Endodermal cell (in vitro differentiated cells): ENCODE results near the gene MDFIC. TPM values are rescaled to one million over a fixed set of nuclear protein-coding genes. Genes with fewer than 3 reads are reported as not detected.

ENCODE experiments used
- DNase-seq: peaks from one replicate; pipeline ENCODE4 v3.0.0-alpha.2; 2017
- H3K27ac ChIP-seq: 2 replicates; pipeline ENCODE4 v1.5.1; 2013; ENCODE audit warnings: mild to moderate bottlenecking, low read depth, low read length, moderate library complexity
- H3K27me3 ChIP-seq: 2 replicates; pipeline ENCODE4 v1.6.1; 2013; ENCODE audit warnings: mild to moderate bottlenecking, low read length, moderate library complexity; ENCODE audit not compliant: insufficient read depth, control insufficient read depth, poor library complexity, severe bottlenecking
- H3K36me3 ChIP-seq: 2 replicates; pipeline ENCODE4 v1.7.0; 2013; ENCODE audit warnings: mild to moderate bottlenecking, low read length, moderate library complexity; ENCODE audit not compliant: control insufficient read depth, insufficient read depth
- H3K4me1 ChIP-seq: one replicate; pipeline ENCODE4 v1.7.0; 2013; ENCODE audit warnings: low read length; ENCODE audit not compliant: control insufficient read depth, insufficient read depth
- H3K4me3 ChIP-seq: 2 replicates; pipeline ENCODE4 v1.5.1; 2013; ENCODE audit warnings: mild to moderate bottlenecking, low read length, moderate library complexity
- H3K9ac ChIP-seq: 2 replicates; pipeline ENCODE4 v1.6.1; 2013; ENCODE audit warnings: mild to moderate bottlenecking, low read length, moderate library complexity; ENCODE audit not compliant: poor library complexity, severe bottlenecking; ENCODE audit errors: extremely low read depth
- H3K9me3 ChIP-seq: 2 replicates; pipeline ENCODE4 v1.6.1; 2013; ENCODE audit warnings: mild to moderate bottlenecking, low read length, moderate library complexity; ENCODE audit not compliant: control insufficient read depth
- H3K27ac Mint-ChIP-seq: 2 replicates; pipeline ENCODE4 v1.8.0; 2020; ENCODE audit warnings: mixed read lengths
- H3K27me3 Mint-ChIP-seq: 2 replicates; pipeline ENCODE4 v1.8.0; 2021; ENCODE audit warnings: mild to moderate bottlenecking, mixed read lengths; ENCODE audit not compliant: insufficient read depth
- H3K36me3 Mint-ChIP-seq: 2 replicates; pipeline ENCODE4 v1.8.0; 2020; ENCODE audit warnings: low read depth, mixed read lengths
- H3K4me1 Mint-ChIP-seq: 2 replicates; pipeline ENCODE4 v1.8.0; 2020; ENCODE audit warnings: mixed read lengths
- H3K4me3 Mint-ChIP-seq: 2 replicates; pipeline ENCODE4 v1.8.0; 2020; ENCODE audit warnings: mild to moderate bottlenecking, moderate library complexity, mixed read lengths
- H3K9me3 Mint-ChIP-seq: 2 replicates; pipeline ENCODE4 v1.8.0; 2020; ENCODE audit warnings: mild to moderate bottlenecking, mixed read lengths
- WGBS, 2 experiments: methylation state at CpG; one replicate each; pipeline versions ENCODE4 v1.1.5 to v1.1.7; 2013; ENCODE audit warnings: missing lambda C conversion rate in 2 of 2, mixed read lengths in 1 of 2; ENCODE audit not compliant: insufficient coverage in 1 of 2, insufficient read length in 1 of 2; 5-methylcytosine and 5-hydroxymethylcytosine counted together
- total RNA-seq, 2 donors: library from RNA; stranded (reverse); fragmentation: NEBNext Ultra II Directional in 1 of 2; extraction: Animal tissue kit (Norgen Biotek cat#: 25700) in 1 of 2; gene quantifications; 2 replicates in 1 of 2; 3 replicates in 1 of 2; pipeline ENCODE4 v1.2.1, GENCODE V29; 2021
- TF ChIP-seq, protein P1 (sequence below): fragments of 200-600 bp; sonication (generic); conservative IDR thresholded peaks from 2 replicates; pipeline ENCODE4 v1.5.0; 2021; ENCODE audit warnings: antibody characterized with exemption, mild to moderate bottlenecking

MDFIC gene
- total RNA-seq, 2 donors from 2014 or later: 7.4 to 15.1 TPM

DNA sequence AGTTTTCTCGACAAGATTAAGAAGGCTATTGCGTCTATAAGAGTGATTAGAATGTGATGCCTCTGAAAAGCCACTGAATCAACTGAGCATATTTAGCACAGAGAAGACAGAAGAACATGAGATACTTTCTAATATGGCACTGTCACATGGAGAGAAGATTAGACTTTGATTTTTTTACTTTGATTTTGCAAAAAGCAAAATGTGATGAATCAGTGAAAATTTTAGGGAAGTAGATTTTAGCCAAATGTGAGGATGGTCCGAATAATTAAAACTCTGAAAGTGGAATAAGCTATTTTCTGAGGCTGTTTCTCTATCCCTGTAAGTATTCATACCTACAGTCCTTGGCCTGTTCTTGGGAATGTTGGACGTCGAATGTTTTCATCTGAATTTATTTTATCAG, 11.8 kb downstream of the MDFIC start:
- no peak for DNase-seq

DNA sequence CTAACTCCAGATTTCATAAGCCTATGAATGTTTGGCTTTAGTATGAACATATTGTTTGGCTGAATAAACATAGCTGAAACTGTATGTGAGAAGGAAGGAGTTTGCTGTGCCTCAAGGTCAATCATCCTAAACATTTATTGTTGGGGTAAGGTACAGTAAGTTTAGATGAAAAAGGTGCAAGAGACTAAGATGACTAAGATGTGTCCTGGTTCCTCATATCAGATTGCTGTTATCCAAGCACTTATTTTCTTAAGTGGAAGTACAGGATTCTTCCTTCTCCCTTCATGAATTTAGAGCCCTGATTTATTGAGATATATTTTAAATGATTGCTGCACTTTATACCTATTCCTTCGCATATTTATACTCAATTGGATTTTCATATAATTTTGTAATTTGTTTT, 12.2 kb downstream of the MDFIC start:
- DNase-seq: no peak
- Mint-ChIP-seq H3K9me3 (no peaks in the 10 kb centered on the region), H3K27ac (no peak overlapping the region), H3K36me3 (no peaks in the 10 kb centered on the region), H3K27me3 (no peaks in the 10 kb centered on the region), H3K4me1 (no peaks in the 10 kb centered on the region), H3K4me3 (no peak overlapping the region)
- H3K36me3 ChIP-seq: no peaks in the 10 kb centered on the region
- TF ChIP-seq, protein P1, sequence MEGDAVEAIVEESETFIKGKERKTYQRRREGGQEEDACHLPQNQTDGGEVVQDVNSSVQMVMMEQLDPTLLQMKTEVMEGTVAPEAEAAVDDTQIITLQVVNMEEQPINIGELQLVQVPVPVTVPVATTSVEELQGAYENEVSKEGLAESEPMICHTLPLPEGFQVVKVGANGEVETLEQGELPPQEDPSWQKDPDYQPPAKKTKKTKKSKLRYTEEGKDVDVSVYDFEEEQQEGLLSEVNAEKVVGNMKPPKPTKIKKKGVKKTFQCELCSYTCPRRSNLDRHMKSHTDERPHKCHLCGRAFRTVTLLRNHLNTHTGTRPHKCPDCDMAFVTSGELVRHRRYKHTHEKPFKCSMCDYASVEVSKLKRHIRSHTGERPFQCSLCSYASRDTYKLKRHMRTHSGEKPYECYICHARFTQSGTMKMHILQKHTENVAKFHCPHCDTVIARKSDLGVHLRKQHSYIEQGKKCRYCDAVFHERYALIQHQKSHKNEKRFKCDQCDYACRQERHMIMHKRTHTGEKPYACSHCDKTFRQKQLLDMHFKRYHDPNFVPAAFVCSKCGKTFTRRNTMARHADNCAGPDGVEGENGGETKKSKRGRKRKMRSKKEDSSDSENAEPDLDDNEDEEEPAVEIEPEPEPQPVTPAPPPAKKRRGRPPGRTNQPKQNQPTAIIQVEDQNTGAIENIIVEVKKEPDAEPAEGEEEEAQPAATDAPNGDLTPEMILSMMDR: no peak
- no peaks in the 10 kb centered on the region for H3K27me3 ChIP-seq
- no peak overlapping the region for H3K4me3 ChIP-seq
- no peak overlapping the region for H3K9ac ChIP-seq
- no peaks in the 10 kb centered on the region for H3K9me3 ChIP-seq
- no peak overlapping the region for H3K27ac ChIP-seq
- no CpG with 5 or more reads among the region's 1 CpG for WGBS, 2 experiments
- no peaks in the 10 kb centered on the region for H3K4me1 ChIP-seq

More for the DNA sequence above, 11.8 kb downstream of the MDFIC start:
- H3K4me3 ChIP-seq: no peak overlapping the region
- Mint-ChIP-seq H3K36me3 (no peaks in the 10 kb centered on the region), H3K27ac (no peak overlapping the region), H3K27me3 (no peaks in the 10 kb centered on the region), H3K4me3 (no peak overlapping the region), H3K4me1 (no peaks in the 10 kb centered on the region), H3K9me3 (no peaks in the 10 kb centered on the region)
- 82 to 92% methylated on average over 3 to 5 of the region's 5 CpGs for WGBS, 2 experiments
- H3K9ac ChIP-seq: no peak overlapping the region
- no peaks in the 10 kb centered on the region for H3K27me3 ChIP-seq
- H3K9me3 ChIP-seq: no peaks in the 10 kb centered on the region
- TF ChIP-seq, protein P1: no peak
- H3K36me3 ChIP-seq: no peaks in the 10 kb centered on the region
- H3K27ac ChIP-seq: no peak overlapping the region
- H3K4me1 ChIP-seq: no peaks in the 10 kb centered on the region

GRCh38 chr7:114934713-114935112, 12.8 kb downstream of the MDFIC start:
- H3K27me3 ChIP-seq: no peaks in the 10 kb centered on the region
- H3K9ac ChIP-seq: no peak overlapping the region
- H3K36me3 ChIP-seq: no peaks in the 10 kb centered on the region
- Mint-ChIP-seq H3K27me3 (no peaks in the 10 kb centered on the region), H3K4me3 (no peak overlapping the region), H3K4me1 (no peaks in the 10 kb centered on the region), H3K9me3 (no peaks in the 10 kb centered on the region), H3K27ac (no peak overlapping the region), H3K36me3 (no peaks in the 10 kb centered on the region)
- no peaks in the 10 kb centered on the region for H3K4me1 ChIP-seq
- TF ChIP-seq, protein P1: no peak
- DNase-seq: no peak
- H3K4me3 ChIP-seq: no peak overlapping the region
- H3K27ac ChIP-seq: no peak overlapping the region
- no peaks in the 10 kb centered on the region for H3K9me3 ChIP-seq
